HG03565 (cell line): ENCODE results near the gene CCS.
"Not testable (repeated sequence)": the region's sequence is repeated elsewhere in the genome, so short reads cannot be mapped to it uniquely, and the experiment has no call there.

Experiments used
- ATAC-seq: cut with Tn5 transposase; IDR thresholded peaks from one replicate; pipeline ENCODE4 v1.9.1; 2021; ENCODE audit warnings: mild to moderate bottlenecking, moderate library complexity; ENCODE audit not compliant: unreplicated experiment

Gene CCS

GRCh38 chr11:66561178-66561974 lies 31.6 kb upstream of the CCS start:
- no peak for ATAC-seq

GRCh38 chr11:66561975-66562248 lies 31.1 kb upstream of the CCS start:
- ATAC-seq, result no peak

DNA sequence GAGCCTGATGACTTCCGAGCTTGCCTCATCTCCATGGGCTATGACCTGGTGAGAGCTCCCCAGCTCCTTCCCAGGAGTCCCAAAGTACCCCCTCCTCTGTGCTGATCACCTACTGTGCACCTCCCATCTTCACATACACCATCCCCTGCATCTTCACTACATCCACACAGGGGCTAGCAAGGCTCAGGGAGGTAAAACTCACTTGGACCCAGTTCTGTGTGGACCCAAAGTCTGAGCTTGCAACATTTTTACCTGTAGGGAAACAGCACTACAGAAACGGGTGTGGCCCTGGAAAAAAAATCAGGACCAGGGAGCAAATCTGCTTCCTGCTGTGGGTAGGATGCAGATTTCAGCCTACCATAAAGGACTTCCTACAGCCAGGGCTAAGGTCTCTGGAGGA lies 30.7 kb upstream of the CCS start:
- no peak for ATAC-seq

- no peak for ATAC-seq
Measured at GRCh38 chr11:66562907-66563583, 29.9 kb upstream of the CCS start.

- ATAC-seq, result no peak
Measured at GRCh38 chr11:66563832-66564231, 29.2 kb upstream of the CCS start.

- ATAC-seq, result no peak
Measured at GRCh38 chr11:66564538-66564937, 28.4 kb upstream of the CCS start.

GRCh38 chr11:66564984-66565383 lies 28.0 kb upstream of the CCS start:
- no peak for ATAC-seq

GRCh38 chr11:66566221-66566620 lies 26.8 kb upstream of the CCS start:
- ATAC-seq, result no peak

- ATAC-seq, result no peak
Measured at GRCh38 chr11:66567787-66568123, 25.2 kb upstream of the CCS start.

- no peak for ATAC-seq
Measured at GRCh38 chr11:66568124-66568916, 24.7 kb upstream of the CCS start, which contains the start of gene CTSF. TSS of gene CTSF (minus strand) at chr11:66568606. CDS start at chr11:66568486, 120 bp downstream.

- no peak for ATAC-seq
Measured at GRCh38 chr11:66569076-66569475, 23.9 kb upstream of the CCS start.

GRCh38 chr11:66570079-66570849 lies 22.7 kb upstream of the CCS start:
- ATAC-seq, result no peak

- no peak for ATAC-seq
Measured at GRCh38 chr11:66570850-66571180, 22.2 kb upstream of the CCS start.

- ATAC-seq, result no peak
Measured at GRCh38 chr11:66579017-66579606, 13.9 kb upstream of the CCS start.

GRCh38 chr11:66580803-66581202 lies 12.2 kb upstream of the CCS start:
- ATAC-seq, result no peak

DNA sequence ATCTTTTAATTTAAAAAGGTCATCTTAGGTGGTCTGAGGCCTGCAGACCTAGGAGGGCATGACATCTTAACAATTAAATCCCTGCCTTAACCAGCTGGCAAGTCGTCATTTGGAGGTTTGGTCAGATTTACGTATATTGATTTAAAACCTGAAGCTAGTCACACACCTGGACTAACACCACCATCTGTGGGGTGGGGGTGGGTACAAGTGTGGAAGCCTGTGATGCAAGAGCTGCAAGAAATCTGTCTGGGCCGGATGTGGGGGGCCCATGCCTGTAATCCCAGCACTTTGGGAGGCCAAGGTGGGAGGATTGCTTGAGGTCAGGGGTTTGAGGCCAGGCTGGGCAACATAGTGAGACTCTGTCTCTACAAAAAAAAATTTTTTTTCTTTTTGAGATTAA lies 11.7 kb upstream of the CCS start:
- no peak for ATAC-seq

- ATAC-seq, result not testable (repeated sequence)
Measured at GRCh38 chr11:66582565-66583147, 10.3 kb upstream of the CCS start.

DNA sequence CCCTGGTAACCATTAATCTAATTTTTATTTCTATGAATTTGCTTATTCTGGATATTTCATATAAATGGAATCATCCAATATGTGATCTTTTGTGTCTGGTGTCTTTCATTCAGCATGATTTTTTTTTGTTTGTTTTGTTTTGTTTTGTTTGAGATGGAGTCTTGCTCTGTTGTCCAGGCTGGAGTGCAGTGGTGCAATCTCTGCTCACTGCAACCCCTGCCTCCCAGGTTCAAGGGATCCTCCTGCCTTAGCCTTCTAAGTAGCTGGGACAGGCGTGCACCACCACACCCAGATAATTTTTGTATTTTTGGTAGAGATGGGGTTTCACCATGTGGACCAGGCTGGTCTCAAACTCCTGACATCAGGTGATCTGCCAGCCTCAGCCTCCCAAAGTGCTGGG lies 7.5 kb upstream of the CCS start:
- not testable (repeated sequence) for ATAC-seq

GRCh38 chr11:66586136-66586535 lies 6.8 kb upstream of the CCS start:
- ATAC-seq, result no peak

GRCh38 chr11:66589315-66589714 lies 3.7 kb upstream of the CCS start:
- ATAC-seq, result not testable (repeated sequence)
